Liver (tissue), 9 donors: Measurements from ENCODE around the gene OBP2B. TPM values are rescaled to one million over a fixed set of nuclear protein-coding genes. Genes with fewer than 3 reads are reported as not detected.

Experiments used
- DNase-seq: peaks from one replicate; pipeline ENCODE4 v3.0.0-alpha.2; 2017; ENCODE audit warnings: low spot score
- H3K27ac ChIP-seq, 2 donors: one replicate each; pipeline ENCODE4 v1.7.0; 2013; ENCODE audit warnings: inconsistent platforms in 2 of 2, low read length in 2 of 2, control low read depth in 1 of 2, low read depth in 1 of 2, mild to moderate bottlenecking in 1 of 2
- H3K27me3 ChIP-seq, 4 donors: one replicate each; pipeline versions ENCODE4 v1.6.1 to v1.7.0; 2013; ENCODE audit warnings: low read length in 3 of 4, inconsistent platforms in 1 of 4, mild to moderate bottlenecking in 1 of 4, moderate library complexity in 1 of 4; ENCODE audit not compliant: control insufficient read depth in 4 of 4, insufficient read depth in 4 of 4
- H3K36me3 ChIP-seq, 4 donors: one replicate each; pipeline versions ENCODE4 v1.6.1 to v1.7.0; 2013; ENCODE audit warnings: low read length in 3 of 4, mild to moderate bottlenecking in 3 of 4, low read depth in 1 of 4, moderate library complexity in 1 of 4; ENCODE audit not compliant: control insufficient read depth in 4 of 4, insufficient read depth in 3 of 4
- H3K4me1 ChIP-seq, 4 donors: one replicate each; pipeline versions ENCODE4 v1.6.1 to v1.7.0; 2013; ENCODE audit warnings: low read length in 3 of 4, mild to moderate bottlenecking in 3 of 4, moderate library complexity in 1 of 4; ENCODE audit not compliant: control insufficient read depth in 4 of 4, insufficient read depth in 4 of 4
- H3K4me3 ChIP-seq, 3 donors: one replicate each; pipeline versions ENCODE4 v1.6.1 to v1.7.0; 2013; ENCODE audit warnings: low read length in 3 of 3, control low read depth in 1 of 3, low read depth in 1 of 3, mild to moderate bottlenecking in 1 of 3
- H3K9ac ChIP-seq, 2 donors: one replicate each; pipeline ENCODE4 v1.7.0; 2013; ENCODE audit warnings: low read length in 2 of 2, mild to moderate bottlenecking in 2 of 2, moderate library complexity in 2 of 2, control low read depth in 1 of 2, low read depth in 1 of 2
- H3K9me3 ChIP-seq, 4 donors: one replicate each; pipeline versions ENCODE4 v1.6.1 to v1.7.0; 2013; ENCODE audit warnings: low read length in 3 of 4; ENCODE audit not compliant: control insufficient read depth in 4 of 4
- ATF3 ChIP-seq: IDR thresholded peaks from 2 replicates; pipeline ENCODE4 v1.6.1; 2016; ENCODE audit warnings: antibody characterized with exemption
- CTCF ChIP-seq: fragments of 150-350 bp; IDR thresholded peaks from 2 replicates; pipeline ENCODE4 v1.5.1; 2017; ENCODE audit warnings: improper control_type of control experiment, low read depth, low read length; ENCODE audit not compliant: missing input control
- EGR1 ChIP-seq, 2 donors: IDR thresholded peaks; 2 replicates each; pipeline ENCODE4 v1.6.1; 2016 to 2018; ENCODE audit warnings: antibody characterized with exemption in 2 of 2, low read depth in 2 of 2
- FOXA1 ChIP-seq: IDR thresholded peaks from 2 replicates; pipeline ENCODE4 v1.6.1; 2016; ENCODE audit warnings: antibody characterized with exemption
- FOXA2 ChIP-seq: IDR thresholded peaks from 2 replicates; pipeline ENCODE4 v1.6.1; 2016; ENCODE audit warnings: antibody characterized with exemption
- GABPA ChIP-seq, 2 donors: IDR thresholded peaks in 1 of 2; conservative IDR thresholded peaks in 1 of 2; 2 replicates each; pipeline ENCODE4 v1.6.1; 2016; ENCODE audit warnings: antibody characterized with exemption in 2 of 2, mild to moderate bottlenecking in 1 of 2, moderate library complexity in 1 of 2
- HNF4A ChIP-seq, 2 donors: conservative IDR thresholded peaks; 2 replicates each; pipeline ENCODE4 v1.6.1; 2016; ENCODE audit warnings: antibody characterized with exemption in 2 of 2, mild to moderate bottlenecking in 2 of 2
- HNF4G ChIP-seq: IDR thresholded peaks from 2 replicates; pipeline ENCODE4 v1.6.1; 2016; ENCODE audit warnings: antibody characterized with exemption
- JUND ChIP-seq, 2 donors: IDR thresholded peaks; 2 replicates each; pipeline ENCODE4 v1.6.1; 2016; ENCODE audit warnings: antibody characterized with exemption in 2 of 2
- MAX ChIP-seq: IDR thresholded peaks from 2 replicates; pipeline ENCODE4 v1.6.1; 2016; ENCODE audit warnings: antibody characterized with exemption
- NR2F2 ChIP-seq: IDR thresholded peaks from 2 replicates; pipeline ENCODE4 v1.6.1; 2016; ENCODE audit warnings: antibody characterized with exemption
- RAD21 ChIP-seq, 2 donors: IDR thresholded peaks; 2 replicates each; pipeline ENCODE4 v1.6.1; 2016; ENCODE audit warnings: antibody characterized with exemption in 2 of 2, mild to moderate bottlenecking in 2 of 2
- REST ChIP-seq: IDR thresholded peaks from 2 replicates; pipeline ENCODE4 v1.6.1; 2016; ENCODE audit warnings: antibody characterized with exemption, mild to moderate bottlenecking
- RXRA ChIP-seq, 2 donors: IDR thresholded peaks; 2 replicates each; pipeline ENCODE4 v1.6.1; 2017 to 2018; ENCODE audit warnings: antibody characterized with exemption in 2 of 2, mild to moderate bottlenecking in 1 of 2
- SP1 ChIP-seq: IDR thresholded peaks from 2 replicates; pipeline ENCODE4 v1.6.1; 2018; ENCODE audit warnings: antibody characterized with exemption, mild to moderate bottlenecking
- TAF1 ChIP-seq: conservative IDR thresholded peaks from 2 replicates; pipeline ENCODE4 v1.6.1; 2016; ENCODE audit warnings: antibody characterized with exemption, mild to moderate bottlenecking
- YY1 ChIP-seq: IDR thresholded peaks from 2 replicates; pipeline ENCODE4 v1.6.1; 2016; ENCODE audit warnings: antibody characterized with exemption, mild to moderate bottlenecking
- ZBTB33 ChIP-seq: IDR thresholded peaks from 2 replicates; pipeline ENCODE4 v1.6.1; 2016; ENCODE audit warnings: antibody characterized with exemption
- WGBS: extraction: QIAGEN DNeasy Blood & Tissue Kit; methylation state at CpG from one replicate; pipeline ENCODE4 v1.1.7; 2013; 5-methylcytosine and 5-hydroxymethylcytosine counted together
- polyA plus RNA-seq, 2 donors: library from polyadenylated mRNA; stranded (reverse) in 1 of 2; unstranded in 1 of 2; fragments of 200-250 nt in 1 of 2; fragments of >200 nt in 1 of 2; fragmentation: Nextera tagmentation in 1 of 2; extraction: Ambion mirVana in 1 of 2; gene quantifications; one replicate each; pipeline versions ENCODE4 v1.2.1 to v1.2.3, GENCODE V29; 2013 to 2015
- total RNA-seq, 2 donors: library from RNA; depleted of rRNA; stranded (reverse); fragments of >200 nt; gene quantifications; one replicate each; pipeline ENCODE4 v1.2.3, GENCODE V29; 2014
- donor health status: healthy.
- donor health status: healthy.
- donor health status: healthy.
- donor health status: healthy.
- donor health status: healthy.

The OBP2B gene
- total and polyA plus RNA-seq, 4 donors, result not detected

- no peaks in the 10 kb centered on the region for H3K9me3 ChIP-seq
- no peak for TF ChIP-seq CTCF
- no peak for TF ChIP-seq SP1
- TF ChIP-seq FOXA2, result no peak
- no peak for TF ChIP-seq MAX
- TF ChIP-seq GABPA (IDR thresholded peaks at IDR 0.05 in 1 of 2, conservative IDR thresholded peaks at IDR 0.05 in 1 of 2), result no peak
- TF ChIP-seq TAF1, result no peak
- no peak for TF ChIP-seq RXRA (IDR thresholded peaks at IDR 0.05)
- TF ChIP-seq EGR1 (IDR thresholded peaks at IDR 0.05; ENCODE audit: low read depth in 2 of 2), result no peak
- no peak for TF ChIP-seq HNF4G
- TF ChIP-seq HNF4A (conservative IDR thresholded peaks at IDR 0.05), result no peak
- TF ChIP-seq YY1, result no peak
- no peak for TF ChIP-seq JUND (IDR thresholded peaks at IDR 0.05)
- TF ChIP-seq ZBTB33, result no peak
- no peak for TF ChIP-seq RAD21 (IDR thresholded peaks at IDR 0.05)
- TF ChIP-seq NR2F2, result no peak
- H3K27me3 ChIP-seq, result no peaks in the 10 kb centered on the region
- no peak overlapping the region for H3K9ac ChIP-seq
- H3K4me3 ChIP-seq, result no peak overlapping the region
- no peaks in the 10 kb centered on the region for H3K4me1 ChIP-seq
- no peak overlapping the region for H3K27ac ChIP-seq
- DNase-seq, result no peak
- no peaks in the 10 kb centered on the region for H3K36me3 ChIP-seq
- WGBS, result 61% methylated on average over 1 of the region's 1 CpG
These were observed 44.2 kb upstream of the OBP2B start for GRCh38 chr9:133253268-133253667.

- TF ChIP-seq TAF1 (no peak), GABPA (IDR thresholded peaks at IDR 0.05 in 1 of 2, conservative IDR thresholded peaks at IDR 0.05 in 1 of 2) (no peak), YY1 (no peak), EGR1 (IDR thresholded peaks at IDR 0.05; ENCODE audit: low read depth in 2 of 2) (no peak), HNF4A (conservative IDR thresholded peaks at IDR 0.05) (no peak), RAD21 (IDR thresholded peaks at IDR 0.05) (no peak), ZBTB33 (no peak), NR2F2 (no peak), HNF4G (no peak), FOXA2 (no peak), CTCF (no peak), RXRA (IDR thresholded peaks at IDR 0.05) (no peak), ATF3 (no peak), REST (no peak), FOXA1 (no peak), SP1 (no peak)
- no peaks in the 10 kb centered on the region for H3K27me3 ChIP-seq
- WGBS, result 76% methylated on average over 16 of the region's 16 CpGs
These were observed 43.4 kb upstream of the OBP2B start for GRCh38 chr9:133252301-133253020.

More at GRCh38 chr9:133252301-133253020, 43.4 kb upstream of the OBP2B start:
- Histone ChIP-seq H3K27ac (no peak overlapping the region), H3K9me3 (no peaks in the 10 kb centered on the region), H3K4me3 (no peak overlapping the region), H3K36me3 (no peaks in the 10 kb centered on the region), H3K4me1 (no peaks in the 10 kb centered on the region), H3K9ac (no peak overlapping the region)
- DNase-seq, result no peak
